Stimulated activated CD4-positive, alpha-beta T cell treated with anti-CD3 and anti-CD28 coated beads, Interleukin-15, amount 100 ng/mL, for 1 hour (primary cell): ENCODE measurements around the gene CLDN9.

Experiments used
- DNase-seq, 2 donors: peaks; one replicate each; pipeline ENCODE4 v3.0.0-alpha.2; 2020; ENCODE audit warnings: low read depth in 1 of 2, low spot score in 1 of 2

CLDN9 gene, protein sequence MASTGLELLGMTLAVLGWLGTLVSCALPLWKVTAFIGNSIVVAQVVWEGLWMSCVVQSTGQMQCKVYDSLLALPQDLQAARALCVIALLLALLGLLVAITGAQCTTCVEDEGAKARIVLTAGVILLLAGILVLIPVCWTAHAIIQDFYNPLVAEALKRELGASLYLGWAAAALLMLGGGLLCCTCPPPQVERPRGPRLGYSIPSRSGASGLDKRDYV

DNA sequence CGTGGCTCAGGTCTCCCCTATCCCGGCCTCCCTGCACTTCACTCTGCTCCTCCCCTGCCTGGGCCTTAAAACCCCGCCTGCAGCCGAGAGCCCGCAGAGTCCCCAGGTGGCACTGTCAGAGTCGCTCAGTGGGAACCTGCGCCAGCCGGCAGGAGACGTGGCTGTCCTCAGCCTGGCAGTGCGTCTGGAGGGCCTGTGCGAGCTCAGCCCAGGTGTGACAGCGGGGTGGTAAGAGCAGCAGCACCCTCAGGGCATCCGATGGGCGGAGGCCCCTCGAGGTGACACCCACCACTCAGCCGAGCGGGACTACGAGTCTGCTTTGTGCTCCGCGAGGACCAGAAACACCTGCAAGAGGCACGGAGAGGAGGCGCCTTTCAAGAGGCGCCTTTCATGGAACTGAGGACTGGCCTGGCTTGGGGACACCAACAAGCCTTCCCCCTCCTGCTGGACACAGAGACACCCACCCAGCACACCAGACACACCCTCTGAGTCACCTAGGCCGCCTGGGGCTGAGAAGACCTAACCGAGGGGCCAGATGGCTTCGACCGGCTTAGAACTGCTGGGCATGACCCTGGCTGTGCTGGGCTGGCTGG lies at the start of gene CLDN9:
Gene CLDN9, plus strand, starts transcription at position 96 of the 593 bp plus-strand sequence. Its CDS starts 440 bp downstream, at position 536.
- DNase-seq, result no peak

DNA sequence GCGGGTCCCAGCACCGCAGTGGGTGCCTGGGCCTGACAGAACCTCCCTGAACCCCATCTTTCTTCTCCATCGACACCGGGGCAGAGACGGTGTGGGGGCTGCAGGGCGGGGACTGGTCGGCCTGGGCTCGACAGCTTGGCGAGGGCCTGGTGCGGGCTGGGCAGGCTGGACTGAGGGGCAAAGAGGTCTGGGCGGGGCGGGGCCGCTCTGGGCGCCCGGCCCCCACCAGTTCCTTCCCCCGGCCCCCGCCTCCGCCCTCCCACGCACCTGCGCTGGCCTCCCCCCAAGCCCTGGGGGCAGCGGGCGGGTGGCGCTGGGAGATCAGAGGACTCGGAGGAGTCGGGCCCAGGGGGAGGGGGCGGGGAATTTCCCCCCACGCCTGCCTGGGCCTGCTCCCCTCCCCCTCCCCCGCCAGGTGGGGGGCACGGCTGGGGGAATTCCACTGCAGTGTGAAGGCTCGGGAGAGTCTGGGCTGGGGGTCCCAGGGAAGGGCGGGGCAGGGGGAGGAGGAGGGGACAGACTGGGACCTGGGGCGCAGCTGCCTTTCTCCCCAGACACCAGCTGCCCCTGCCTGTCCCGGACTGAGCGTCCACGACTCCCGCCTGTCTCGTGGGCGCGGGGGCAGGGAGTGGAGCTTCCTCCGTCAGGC lies 49.5 kb upstream of the CLDN9 start:
- DNase-seq, result no peak

DNA sequence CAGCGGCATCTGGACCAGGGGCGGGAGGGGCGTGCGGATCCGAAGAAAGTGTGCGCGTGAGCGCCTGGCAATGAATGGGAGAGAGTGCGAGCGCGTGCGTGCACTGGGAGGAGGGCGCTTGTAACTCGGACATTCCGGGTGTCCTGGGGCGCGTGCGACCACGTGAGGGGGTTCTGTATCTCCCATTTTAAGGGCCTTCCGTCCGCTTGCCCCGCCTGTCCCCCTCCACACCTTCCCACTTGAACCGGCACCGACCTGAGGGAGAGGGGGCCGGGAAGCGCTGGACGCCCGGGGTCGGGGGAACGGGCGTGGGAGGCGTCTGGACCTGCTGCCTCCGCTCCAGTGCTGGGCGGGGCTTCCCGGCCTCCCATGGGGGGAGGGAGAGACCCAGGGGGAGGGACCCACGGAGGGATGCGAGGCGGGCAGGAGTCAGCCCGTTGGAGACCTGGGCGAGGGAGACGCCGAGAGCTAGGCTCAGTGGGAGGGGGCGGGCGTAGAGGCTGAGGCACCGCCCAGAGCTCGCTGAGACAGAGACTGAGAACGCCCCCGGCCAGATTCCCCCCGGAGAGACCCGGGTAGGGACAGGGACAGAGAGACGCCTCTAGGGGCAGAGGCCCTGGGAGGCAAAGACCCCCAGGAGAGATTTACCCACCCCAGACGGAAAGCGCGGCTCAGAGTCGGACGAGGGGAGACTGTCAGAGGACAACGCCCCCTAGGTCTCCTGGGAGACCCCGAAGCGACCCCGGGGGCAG lies 48.8 kb upstream of the CLDN9 start, which contains the start of gene KREMEN2:
Gene KREMEN2, plus strand, starts transcription at position 553 of the 752 bp plus-strand sequence. CDS start 246 bp downstream, outside the sequence.
- DNase-seq, result no peak

DNA sequence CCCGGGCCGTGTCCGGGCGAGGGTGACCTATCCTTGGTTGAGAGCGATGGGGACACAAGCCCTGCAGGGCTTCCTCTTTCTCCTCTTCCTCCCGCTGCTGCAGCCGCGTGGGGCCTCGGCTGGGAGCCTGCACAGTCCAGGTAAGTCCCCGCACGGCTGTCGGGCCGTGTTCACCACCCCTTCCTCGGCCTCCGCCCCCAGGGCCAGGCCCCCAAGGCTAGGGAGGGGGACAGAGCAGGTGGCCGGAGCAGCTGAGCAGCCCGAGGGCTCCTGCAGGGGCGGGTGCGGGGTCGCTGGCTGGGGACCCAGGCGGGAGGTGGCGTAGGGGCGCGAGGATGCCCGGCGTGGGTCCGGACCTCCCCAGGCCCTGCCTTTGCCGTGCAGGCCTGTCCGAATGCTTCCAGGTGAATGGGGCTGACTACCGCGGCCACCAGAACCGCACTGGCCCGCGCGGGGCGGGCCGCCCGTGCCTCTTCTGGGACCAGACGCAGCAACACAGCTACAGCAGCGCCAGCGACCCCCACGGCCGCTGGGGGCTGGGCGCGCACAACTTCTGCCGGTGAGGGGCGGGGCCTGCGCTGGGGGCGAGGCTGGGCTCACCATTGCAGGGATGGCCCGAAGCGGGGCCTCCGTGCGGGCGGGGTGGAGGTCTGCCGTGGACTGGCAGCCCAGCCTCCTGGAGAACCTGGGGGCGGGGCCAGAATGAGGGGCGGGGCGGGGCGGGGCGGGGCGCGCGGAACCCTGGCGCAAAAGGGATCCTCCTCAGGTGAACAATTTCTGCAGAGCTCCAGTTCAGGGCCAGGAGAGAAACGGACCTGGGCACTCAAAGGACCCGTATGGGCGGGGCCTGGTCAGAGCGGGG lies 48.0 kb upstream of the CLDN9 start:
- no peak for DNase-seq

DNA sequence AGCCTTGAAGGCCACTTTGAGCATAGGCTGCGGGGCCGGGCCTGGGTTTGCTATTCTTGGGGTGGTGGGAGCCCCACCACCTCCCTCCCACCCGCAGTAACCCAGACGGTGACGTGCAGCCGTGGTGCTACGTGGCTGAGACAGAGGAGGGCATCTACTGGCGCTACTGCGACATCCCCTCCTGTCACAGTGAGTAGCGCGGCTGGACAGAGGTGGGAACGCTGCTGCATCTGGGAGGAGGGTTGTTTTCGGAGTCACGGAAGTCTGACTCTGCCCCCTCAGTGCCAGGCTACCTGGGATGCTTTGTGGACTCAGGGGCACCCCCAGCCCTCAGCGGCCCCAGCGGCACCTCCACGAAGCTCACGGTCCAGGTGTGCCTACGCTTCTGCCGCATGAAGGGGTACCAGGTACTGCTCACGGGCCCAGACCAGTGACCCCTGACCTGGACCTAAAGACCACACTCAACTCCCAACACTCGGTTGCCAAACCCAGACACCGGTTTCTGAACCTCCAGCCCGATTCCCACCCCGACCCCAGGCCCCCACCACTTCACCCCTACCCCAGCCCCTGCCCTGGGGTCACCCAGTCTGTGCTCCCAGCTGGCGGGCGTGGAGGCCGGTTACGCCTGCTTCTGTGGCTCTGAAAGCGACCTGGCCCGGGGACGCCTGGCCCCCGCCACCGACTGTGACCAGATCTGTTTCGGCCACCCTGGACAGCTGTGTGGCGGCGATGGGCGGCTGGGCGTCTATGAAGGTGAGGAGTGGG lies 46.5 kb upstream of the CLDN9 start:
- no peak for DNase-seq

DNA sequence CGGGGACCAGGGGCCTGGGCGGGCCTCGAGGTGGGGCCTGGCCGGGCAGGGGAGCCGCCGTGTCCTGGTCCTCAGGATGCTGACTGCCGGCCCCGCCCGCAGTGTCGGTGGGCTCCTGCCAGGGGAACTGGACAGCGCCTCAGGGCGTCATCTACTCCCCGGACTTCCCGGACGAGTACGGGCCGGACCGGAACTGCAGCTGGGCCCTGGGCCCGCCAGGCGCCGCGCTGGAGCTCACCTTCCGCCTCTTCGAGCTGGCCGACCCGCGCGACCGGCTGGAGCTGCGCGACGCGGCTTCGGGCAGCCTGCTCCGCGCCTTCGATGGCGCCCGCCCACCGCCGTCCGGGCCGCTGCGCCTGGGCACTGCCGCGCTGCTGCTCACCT lies 45.9 kb upstream of the CLDN9 start:
- no peak for DNase-seq

DNA sequence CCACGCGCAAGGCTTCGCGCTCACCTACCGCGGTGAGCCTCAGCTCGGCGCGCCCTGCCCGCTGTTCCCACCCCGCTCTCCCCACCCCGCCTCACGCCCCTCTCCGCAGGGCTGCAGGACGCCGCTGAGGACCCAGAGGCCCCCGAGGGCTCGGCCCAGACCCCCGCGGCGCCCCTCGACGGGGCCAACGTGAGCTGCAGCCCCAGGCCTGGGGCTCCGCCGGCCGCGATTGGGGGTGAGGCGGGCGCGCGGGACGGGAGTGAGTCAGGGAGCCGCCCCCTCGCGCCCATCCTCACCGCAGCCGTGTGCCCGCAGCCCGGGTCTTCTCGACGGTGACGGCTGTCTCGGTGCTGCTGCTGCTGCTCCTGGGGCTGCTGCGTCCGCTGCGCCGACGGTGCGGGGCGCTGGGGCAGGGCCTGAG lies 45.5 kb upstream of the CLDN9 start:
- DNase-seq, result no peak

DNA sequence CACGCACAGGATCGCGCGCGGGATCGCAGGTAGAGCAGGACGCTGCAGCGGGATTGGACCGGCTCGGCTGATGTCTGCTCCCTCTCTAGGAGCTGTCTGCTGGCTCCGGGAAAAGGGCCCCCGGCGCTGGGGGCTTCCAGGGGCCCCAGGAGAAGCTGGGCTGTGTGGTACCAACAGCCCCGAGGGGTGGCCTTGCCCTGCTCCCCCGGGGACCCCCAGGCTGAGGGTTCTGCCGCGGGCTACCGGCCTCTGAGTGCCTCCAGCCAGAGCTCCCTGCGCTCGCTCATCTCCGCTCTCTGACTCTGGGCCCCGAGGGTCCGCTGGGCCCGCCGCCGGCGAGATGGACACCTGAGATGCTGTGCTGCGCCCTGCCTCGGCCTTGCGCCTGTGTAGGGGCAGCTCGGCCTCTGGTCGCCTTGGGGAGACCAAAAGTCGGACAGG lies 45.0 kb upstream of the CLDN9 start:
- DNase-seq, result no peak

DNA sequence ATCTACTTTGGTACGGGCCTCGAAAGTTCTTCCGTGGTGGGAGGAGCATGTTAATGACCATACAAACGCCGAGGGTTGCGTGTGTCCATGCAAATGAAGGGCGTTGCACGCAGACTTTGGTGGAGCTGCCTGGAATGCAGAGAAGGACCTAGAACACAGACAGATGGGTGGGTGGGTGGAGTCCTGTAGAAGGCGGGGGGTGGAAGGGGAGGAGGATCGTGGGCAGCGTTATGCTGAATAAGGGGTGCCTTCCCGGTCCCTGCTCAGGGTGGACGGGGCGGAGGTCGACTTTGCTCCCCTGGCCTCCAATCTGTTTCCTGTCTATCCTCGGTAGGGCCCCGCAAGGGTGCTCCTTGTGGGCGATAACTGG lies 44.4 kb upstream of the CLDN9 start:
- no peak for DNase-seq

DNA sequence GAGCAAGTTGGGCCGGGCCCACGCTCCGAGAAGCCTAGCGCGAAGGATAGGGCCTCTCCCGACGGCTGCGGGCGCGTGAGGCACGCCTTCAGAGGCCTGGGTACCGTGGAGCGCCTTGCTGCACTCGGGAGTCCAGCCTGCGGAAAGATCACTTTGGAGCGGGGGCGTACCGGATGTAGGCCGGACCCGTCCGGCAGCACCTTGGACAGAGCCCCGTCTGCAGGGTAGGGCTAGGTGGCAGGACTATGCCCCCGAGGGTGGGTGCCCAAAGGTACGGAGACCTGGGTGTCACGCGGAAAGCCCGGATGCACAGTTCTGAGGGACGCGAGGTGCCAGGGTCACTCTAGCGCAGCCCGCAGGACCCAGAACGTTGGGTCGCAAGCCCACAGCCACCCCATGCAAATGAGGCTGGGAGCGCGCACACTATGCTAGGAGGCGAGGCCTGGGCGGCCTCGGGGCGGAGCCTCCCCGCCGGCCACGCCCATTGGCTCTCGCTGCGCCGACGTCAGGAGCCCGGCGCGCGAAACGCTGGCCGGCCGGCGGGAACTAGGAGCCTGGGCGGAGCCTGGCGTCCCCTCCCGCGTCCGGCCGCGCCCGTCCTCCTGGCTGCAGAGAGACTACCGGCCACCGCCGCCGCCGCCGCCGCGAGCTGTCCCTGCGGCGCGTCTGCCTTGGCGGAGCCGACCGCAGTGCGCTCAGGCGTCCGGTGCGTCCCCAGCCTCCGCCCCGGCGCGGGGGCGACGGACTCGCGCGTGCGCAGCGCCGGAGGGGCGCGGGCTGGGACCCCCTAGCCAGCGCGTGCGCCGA lies 43.8 kb upstream of the CLDN9 start, which contains the start of gene PAQR4:
Gene PAQR4, plus strand, starts transcription at position 611 of the 807 bp plus-strand sequence. CDS start 327 bp downstream, outside the sequence.
- DNase-seq, result peak; percentile 60 to 72

DNA sequence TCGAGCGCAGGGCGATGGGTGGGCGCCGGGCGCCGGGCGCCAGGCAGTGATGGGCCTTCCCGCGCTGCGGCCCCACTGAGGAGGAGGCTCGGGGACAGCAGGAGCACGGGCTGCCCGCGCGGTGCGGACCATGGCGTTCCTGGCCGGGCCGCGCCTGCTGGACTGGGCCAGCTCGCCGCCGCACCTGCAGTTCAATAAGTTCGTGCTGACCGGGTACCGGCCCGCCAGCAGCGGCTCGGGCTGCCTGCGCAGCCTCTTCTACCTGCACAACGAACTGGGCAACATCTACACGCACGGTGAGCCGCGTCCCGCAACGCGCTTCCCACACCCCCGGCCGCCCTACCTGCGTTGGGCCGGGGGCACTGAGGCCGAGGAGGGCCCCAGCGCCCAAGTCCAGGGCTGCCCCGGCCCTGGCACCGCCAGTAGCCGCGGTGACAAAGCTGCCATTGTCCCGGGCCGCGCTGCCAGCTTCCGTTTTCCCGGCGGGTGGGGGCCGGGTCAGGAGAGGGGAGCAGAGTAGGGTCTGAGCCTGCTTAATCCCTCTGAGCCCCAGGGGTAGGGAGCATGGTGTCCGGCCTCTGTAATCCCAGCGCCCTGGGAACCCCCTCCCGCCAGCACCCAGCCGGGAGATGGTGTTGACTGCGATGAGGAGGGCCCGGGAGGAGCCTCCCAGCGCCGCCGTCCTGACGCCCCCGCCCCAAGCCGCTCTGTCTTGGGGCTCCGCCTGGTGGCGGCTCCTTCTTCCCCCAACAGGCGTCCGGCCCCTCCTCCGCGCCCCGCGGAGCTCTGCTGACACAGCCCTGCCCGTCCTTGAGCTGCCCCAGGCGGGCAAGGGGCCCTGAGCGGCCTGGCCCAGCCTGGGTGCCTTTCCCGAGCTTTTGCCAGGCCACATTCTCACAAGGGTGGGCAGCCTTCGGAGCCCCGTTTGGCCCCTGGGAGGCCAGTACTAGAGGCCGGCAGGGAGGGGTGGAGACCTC lies 42.9 kb upstream of the CLDN9 start:
- DNase-seq, result peak; percentile 32 to 62

DNA sequence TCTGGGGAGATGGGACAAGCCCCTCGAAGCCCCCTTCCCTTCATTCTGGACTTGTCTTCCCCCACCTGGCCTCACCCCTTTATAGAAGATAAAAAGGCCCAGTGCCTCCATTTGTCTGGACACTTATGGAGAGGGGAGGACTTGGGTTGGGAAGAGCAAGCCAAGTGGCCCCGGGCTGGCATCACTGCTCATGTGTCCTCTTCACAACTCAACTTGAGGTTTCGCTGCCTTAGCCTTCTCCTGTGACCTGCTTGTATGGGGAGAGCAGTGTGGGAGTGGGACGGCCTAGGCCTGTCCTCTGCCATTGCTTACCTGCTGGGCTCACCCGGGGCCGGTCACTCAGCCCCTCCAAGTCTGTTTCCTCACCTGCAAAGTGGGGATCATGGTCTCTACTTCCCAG lies 42.2 kb upstream of the CLDN9 start:
- DNase-seq, result no peak

DNA sequence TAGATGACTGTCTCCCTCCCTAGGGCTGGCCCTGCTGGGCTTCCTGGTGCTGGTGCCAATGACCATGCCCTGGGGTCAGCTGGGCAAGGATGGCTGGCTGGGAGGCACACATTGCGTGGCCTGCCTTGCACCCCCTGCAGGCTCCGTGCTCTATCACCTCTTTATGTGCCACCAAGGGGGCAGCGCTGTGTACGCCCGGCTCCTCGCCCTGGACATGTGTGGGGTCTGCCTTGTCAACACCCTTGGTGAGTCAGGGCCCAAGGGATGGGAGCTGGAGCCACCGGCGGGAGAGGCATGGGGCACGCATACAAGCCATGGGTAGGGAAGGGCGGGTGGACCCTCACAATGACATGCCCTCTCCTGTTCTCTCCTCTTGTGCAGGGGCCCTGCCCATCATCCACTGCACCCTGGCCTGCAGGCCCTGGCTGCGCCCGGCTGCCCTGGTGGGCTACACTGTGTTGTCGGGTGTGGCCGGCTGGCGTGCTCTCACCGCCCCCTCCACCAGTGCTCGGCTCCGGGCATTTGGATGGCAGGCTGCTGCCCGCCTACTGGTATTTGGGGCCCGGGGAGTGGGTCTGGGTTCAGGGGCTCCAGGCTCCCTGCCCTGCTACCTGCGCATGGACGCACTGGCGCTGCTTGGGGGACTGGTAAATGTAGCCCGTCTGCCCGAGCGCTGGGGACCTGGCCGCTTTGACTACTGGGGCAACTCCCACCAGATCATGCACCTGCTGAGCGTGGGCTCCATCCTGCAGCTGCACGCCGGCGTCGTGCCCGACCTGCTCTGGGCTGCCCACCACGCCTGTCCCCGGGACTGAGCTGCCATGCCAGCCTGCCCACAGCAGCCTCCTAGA lies 41.4 kb upstream of the CLDN9 start:
- DNase-seq, result no peak

DNA sequence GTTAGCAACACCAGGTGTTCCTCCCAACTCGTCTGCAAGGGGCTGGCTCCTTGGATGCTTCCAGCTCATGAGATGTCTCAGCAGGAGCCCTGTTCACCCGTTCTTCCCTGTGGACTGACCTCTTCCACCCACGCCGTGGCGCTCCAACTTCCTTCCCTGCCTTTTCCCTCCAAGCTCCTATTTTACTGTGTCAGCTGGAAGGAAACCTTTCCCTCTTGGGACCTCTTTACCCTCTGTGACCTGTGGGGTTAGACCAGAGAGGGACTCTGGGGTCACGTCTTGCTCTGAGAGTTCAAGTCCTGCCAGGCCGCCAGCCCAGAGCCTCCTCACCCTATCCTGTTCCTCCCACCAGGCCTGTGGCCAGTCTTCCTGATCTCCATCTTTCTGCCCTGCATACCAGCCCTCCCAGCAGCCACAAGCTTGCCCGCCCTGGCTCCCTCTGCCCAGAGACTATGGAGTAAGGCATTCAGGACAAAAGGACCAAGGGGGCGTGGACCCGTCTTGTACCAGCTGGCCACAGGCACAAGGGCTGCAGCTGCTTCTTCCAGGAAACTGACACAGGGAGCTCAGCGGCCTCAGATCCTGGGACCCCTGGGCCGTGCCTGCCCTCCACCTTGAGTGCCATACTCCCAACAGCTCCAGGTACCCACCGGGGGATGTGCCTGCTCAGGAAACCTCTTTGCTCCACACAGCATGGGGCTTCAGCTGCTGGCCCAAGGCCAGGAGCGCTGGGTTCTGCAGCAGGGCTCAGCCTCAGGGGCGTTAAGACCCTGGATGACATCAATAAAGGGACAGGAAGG lies 40.5 kb upstream of the CLDN9 start:
- DNase-seq, result no peak

DNA sequence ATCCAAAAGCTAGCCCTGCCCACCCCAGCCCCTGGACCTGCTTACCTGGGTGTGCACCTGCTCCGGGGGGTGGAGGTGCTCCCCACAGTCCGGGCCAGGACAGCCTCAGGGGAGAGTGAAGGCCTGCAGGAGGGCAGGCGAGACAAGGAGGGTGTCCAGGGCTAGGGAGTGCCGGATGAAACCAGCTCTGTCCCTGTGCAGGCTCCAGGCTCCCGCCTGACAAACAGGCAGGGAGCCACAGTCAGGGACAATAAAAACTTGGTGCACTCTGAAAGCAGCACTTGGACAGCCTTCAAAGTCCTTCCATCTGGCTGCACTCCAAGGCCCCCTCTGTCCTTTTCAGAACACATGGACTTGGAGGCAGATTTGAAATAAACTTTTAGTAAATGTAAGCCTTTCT lies 39.6 kb upstream of the CLDN9 start:
- DNase-seq, result no peak

DNA sequence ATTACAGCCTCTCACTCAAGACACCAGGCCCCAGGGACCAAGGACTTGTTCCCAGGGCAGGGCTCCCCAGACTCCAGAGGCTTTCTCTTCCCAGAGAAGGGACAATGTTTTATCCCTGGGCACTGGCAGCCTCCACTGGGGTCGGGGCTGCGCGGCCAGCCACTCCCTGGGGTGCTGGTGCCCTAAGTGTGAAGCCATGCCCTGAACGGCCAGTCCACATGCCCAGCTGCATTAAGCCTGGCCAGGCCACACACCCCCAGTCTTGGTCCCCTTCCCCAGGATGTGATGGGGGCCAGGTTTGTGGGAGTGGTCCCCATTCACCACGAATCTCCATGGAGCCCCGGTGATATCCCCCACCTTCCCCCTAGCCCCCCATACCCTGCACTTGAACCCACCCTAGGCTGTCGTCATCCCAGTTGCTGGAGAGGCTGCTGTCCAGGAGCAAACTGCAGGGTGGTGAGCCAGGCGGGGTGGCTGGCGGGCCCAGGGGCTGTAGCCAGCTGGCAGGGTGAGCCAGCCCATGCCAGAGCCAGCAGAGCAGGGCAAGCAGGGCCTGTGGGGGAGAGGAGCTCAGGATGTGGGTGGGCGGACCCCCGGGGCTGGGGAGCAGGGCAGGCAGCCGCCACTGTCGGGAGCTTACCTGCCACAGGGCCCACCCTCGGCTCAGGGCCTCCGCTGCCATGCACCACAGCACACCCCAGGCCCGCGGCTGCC lies 39.0 kb upstream of the CLDN9 start:
- no peak for DNase-seq
